GM19239 (cell line): ENCODE results near the gene CSKMT.
"Not testable (repeated sequence)": the region's sequence is repeated elsewhere in the genome, so short reads cannot be mapped to it uniquely, and the experiment has no call there.

Source experiments
- DNase-seq: peaks from one replicate; pipeline ENCODE4 v3.0.0; 2011; ENCODE audit warnings: low spot score; ENCODE audit not compliant: insufficient read length
- FAIRE-seq: peaks from 2 replicates; lab custom pipeline; 2011; peaks lifted over from hg19 to GRCh38; lab: Jason Lieb, UNC

CSKMT gene

DNA sequence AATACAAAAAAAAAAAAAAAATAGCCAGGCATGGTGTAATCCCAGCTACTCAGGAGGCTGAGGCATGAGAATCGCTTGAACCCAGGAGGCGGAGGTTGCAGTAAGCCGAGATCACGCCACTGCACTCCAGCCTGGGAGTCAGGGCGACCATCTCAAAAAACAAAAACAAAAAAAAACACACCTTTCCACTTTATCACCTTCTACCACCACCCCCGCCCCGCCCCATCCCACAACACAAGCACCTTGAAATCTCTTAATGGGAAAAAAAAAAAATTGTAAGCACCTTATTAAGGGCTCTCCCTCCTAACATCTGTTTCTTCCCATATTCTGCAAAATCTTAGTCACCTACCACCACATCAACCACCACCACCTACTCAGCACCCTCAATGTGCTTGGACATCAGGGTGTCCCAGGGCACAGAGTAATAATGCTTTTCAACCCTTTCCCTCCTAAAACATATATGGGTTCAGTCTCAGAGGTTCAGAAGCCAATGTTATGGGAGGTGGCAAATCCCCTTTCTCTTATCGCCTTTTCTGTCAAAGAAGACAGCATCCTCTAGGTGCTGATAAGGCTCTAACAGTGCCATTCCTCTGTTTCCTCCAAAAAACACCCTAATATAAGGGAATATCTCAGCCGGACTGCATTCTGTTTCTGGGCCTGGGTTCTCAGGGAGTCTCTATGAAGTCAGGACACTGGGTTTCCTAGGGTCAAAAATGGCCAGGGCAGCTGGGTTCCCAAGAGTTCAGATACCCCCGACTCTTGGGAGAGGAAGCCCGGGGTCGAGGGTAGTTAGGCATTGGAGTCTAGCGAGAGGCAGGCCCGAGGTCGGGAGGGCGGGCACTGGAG is 12.7 kb upstream of the CSKMT start:
- DNase-seq (no peak), FAIRE-seq (peak; percentile 84)

- DNase-seq (no peak), FAIRE-seq (no peak)
These were observed 10.8 kb upstream of the CSKMT start for GRCh38 chr11:62654297-62654696.

GRCh38 chr11:62656796-62657429 is 8.2 kb upstream of the CSKMT start:
- DNase-seq (no peak), FAIRE-seq (no peak)

DNA sequence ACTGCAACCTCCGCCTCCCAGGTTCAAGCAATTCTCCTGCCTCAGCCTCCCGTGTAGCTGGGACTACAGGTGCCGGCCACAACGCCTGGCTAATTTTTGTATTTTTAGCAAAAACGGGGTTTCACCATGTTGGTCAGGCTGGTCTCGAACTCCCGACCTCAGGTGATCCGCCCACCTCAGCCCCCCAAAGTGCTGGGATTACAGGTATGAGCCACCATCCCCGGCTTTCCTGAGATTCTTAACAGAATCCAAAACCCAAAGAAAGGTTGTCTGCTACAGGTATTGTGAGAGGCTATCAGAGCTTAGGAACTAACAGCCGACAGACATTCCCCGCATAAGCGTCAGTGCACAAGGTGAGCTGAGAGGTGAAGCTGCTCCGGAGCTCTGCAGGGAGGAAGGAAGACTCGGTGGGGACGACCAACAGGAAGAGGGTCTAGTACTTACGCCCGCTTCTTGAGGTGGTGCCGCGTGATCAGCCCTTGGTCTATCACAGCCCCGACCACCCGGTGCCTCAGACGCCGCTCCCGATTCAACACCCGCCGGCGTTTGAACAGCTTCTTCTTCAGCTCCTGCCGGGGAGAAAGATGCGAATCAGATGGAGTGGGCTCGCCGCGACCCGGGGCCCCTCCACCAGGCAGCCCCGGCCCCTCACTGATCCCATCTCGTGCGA is 572 bp upstream of the CSKMT start:
- FAIRE-seq (peak; percentile 35), DNase-seq (peak; percentile 65)

DNA sequence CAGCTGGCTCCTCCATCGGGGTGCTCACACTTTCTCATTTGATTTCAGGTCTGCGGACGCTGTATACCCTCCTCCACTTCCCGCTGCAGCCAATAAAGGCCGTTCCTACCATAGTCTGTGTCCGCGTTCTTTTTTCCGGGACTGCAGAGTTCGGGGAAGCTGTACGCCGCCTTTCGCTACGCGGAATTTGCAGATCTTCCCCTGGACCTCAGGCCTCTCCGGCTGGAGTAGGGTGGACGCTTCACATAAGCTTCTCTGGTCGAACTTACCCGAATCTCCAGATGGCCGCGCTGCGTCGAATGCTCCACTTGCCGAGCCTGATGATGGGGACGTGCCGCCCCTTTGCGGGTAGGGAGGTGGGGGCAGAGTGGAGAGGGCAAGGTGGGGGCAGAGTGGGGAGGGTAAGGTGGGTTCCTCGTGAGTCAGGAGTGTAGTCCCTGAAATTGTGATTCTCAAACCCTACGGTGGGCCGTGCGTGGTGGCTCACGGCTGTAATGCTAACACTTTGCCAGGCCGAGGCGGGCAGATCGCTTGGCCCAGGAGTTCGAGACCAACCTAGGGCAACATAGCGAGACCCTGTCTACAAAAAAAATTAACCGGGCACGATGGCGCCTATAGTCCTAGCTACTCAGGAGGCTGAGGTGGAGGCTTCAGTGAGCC is 617 bp downstream of the CSKMT start:
- FAIRE-seq (no peak), DNase-seq (no peak)

- FAIRE-seq (no peak), DNase-seq (no peak)
These were observed 1.3 kb downstream of the CSKMT start for GRCh38 chr11:62666259-62666926.

DNA sequence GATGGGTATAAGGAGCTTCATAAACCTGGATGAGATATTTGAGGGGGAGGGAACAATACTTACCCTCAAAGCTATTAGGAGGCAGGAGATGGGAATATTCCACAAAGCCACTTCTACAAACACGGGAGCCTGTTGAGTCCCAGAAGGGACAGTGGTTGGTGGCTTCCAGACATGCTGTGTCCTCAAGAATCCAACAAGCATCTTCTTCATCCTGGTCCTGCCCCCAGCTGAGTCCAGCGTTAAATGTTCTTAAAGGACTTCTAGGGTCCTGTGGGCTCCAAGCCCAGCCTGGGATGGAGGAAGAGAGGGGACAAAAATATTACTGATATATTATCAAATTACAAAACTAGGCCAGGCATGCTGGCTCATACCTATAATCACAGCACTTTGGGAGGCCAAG is 2.3 kb downstream of the CSKMT start:
- DNase-seq (no peak), FAIRE-seq (no peak)

GRCh38 chr11:62669420-62670161 is 4.5 kb downstream of the CSKMT start:
- no peak for DNase-seq

DNA sequence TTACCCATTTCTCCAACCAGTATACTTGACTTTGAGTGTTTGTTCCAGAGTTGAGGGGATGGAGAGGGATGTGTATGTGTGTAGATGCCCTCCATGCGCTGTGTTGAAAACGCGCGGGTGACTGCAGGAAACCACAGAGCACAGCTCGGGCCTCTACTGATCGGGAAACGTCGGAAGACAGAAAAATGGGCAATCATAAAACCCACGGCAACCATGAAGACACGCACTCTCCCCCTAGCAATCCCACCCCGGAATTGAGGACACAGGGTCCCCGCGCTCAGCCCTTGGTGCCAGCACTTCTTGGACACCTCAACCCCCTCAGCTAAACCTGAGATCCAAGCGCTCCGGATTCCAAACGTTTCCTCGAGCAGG is 6.1 kb downstream of the CSKMT start:
- no peak for DNase-seq
- no peak for FAIRE-seq

More at GRCh38 chr11:62669420-62670161, 4.5 kb downstream of the CSKMT start:
- FAIRE-seq: no peak

GRCh38 chr11:62671608-62672389 is 6.7 kb downstream of the CSKMT start, which contains the start of the genes LBHD1 and UQCC3:
Gene LBHD1 (minus strand): TSS chr11:62672267. CDS start chr11:62670031, 2,236 bp downstream.
Gene UQCC3 (plus strand): TSS chr11:62671673. CDS start chr11:62671746, 73 bp downstream.
- FAIRE-seq (peak; percentile 76), DNase-seq (peak; percentile 75)

- DNase-seq (no peak), FAIRE-seq (no peak)
These were observed 8.0 kb downstream of the CSKMT start for GRCh38 chr11:62673196-62673525.

GRCh38 chr11:62675415-62675814 is 10.3 kb downstream of the CSKMT start:
- not testable (repeated sequence) for FAIRE-seq, DNase-seq

GRCh38 chr11:62676698-62677097 is 11.6 kb downstream of the CSKMT start:
- no peak for DNase-seq
- FAIRE-seq: no peak

DNA sequence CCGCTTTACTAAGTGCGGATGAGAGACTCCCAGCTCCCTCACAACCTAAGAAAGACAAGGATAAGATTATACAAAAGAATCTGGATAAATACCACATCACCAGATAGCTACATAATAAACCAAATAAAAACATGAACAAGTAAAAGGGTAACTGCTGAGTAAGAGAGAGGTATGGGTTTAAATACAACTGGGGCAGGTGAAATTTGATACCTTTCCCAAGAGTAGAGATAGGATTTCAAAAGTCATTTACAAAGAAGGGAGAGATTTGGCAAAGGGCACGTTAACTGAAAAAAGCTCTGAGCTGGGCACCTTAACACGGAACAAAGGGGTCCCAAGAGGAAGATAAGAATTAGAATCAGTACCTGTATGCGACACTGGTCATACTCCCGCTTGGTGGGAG is 12.0 kb downstream of the CSKMT start:
- FAIRE-seq (no peak), DNase-seq (no peak)

DNA sequence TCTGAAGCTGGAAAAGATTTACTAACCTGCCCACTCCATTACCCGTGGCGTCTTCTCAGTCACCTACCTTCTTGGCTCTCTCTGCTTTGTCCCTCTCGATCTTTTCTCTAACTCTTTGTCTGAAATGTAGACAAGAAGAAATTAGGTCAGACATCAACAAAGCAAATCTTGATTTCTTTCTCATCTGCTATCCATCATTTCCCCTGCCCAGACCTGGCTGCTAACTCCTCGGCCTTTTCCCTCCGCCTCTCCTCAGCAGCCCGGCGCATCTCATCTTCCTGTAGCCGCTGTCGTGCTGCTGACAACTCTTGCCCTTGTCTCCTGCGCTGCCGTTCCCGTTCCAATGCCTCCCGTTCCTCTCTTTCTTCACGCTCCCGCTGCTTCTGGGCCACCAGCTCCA is 12.6 kb downstream of the CSKMT start:
- DNase-seq (no peak), FAIRE-seq (no peak)

DNA sequence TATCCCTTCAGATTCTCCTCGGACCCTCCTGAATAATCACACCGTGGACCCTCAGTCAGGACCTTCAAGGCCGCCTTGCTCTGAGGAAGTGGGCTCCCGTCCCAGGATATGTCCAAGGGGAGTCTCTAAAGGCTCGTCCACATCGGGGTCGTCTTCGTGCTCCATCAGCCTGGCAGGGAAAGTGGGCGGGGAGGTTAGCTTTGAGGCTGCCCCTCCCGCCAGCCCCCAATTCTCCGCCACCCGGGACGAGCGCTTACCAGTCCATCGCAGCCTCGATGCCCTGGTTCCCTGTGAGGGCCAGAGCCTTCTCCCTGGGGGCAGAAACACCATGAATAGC is 13.3 kb downstream of the CSKMT start:
- FAIRE-seq (no peak), DNase-seq (no peak)

- DNase-seq (peak; percentile 91), FAIRE-seq (peak; percentile 59)
These were observed 13.9 kb downstream of the CSKMT start, which contains the start of gene UBXN1 for GRCh38 chr11:62678770-62679696. Gene UBXN1 (minus strand): TSS chr11:62679073. CDS start chr11:62678923, 150 bp downstream.
